ENCODE results near the gene GABRG3.
A peak's percentile ranks its signal among the peaks of the same experiment; 100 is the strongest.

GABRG3 gene

GRCh38 chr15:27579738-27580137 is 608.8 kb downstream of the GABRG3 start:
- ATAC-seq (ENCODE audit: low read depth) = no peak
- TF ChIP-seq CTCF (IDR thresholded peaks at IDR 0.05; ENCODE audit: poor library complexity, severe bottlenecking) = no peak
- peaks cover 19% of the 10 kb centered on the region for H3K27me3 ChIP-seq (ENCODE audit: insufficient read depth, poor library complexity, severe bottlenecking)
- H3K9me3 ChIP-seq (ENCODE audit: severe bottlenecking) = no peaks in the 10 kb centered on the region
- H3K4me3 ChIP-seq (ENCODE audit: severe bottlenecking) = no peak overlapping the region
- DNase-seq (ENCODE audit: low spot score) = no peak
- H3K27ac ChIP-seq (ENCODE audit: poor library complexity, severe bottlenecking) = no peak overlapping the region
- no peaks in the 10 kb centered on the region for H3K36me3 ChIP-seq (ENCODE audit: low read depth)
- no peaks in the 10 kb centered on the region for H3K4me1 ChIP-seq (ENCODE audit: insufficient read depth, poor library complexity, severe bottlenecking)

GRCh38 chr15:27582726-27583410 is 611.9 kb downstream of the GABRG3 start:
- TF ChIP-seq CTCF (IDR thresholded peaks at IDR 0.05; ENCODE audit: poor library complexity, severe bottlenecking) = no peak
- Histone ChIP-seq H3K9me3 (ENCODE audit: severe bottlenecking) (no peaks in the 10 kb centered on the region), H3K27me3 (ENCODE audit: insufficient read depth, poor library complexity, severe bottlenecking) (peaks cover 17% of the 10 kb centered on the region), H3K27ac (ENCODE audit: poor library complexity, severe bottlenecking) (no peak overlapping the region), H3K4me1 (ENCODE audit: insufficient read depth, poor library complexity, severe bottlenecking) (no peaks in the 10 kb centered on the region), H3K4me3 (ENCODE audit: severe bottlenecking) (no peak overlapping the region), H3K36me3 (ENCODE audit: low read depth) (no peaks in the 10 kb centered on the region)
- DNase-seq (ENCODE audit: low spot score) (no peak), ATAC-seq (ENCODE audit: low read depth) (no peak)

- peaks cover 17% of the 10 kb centered on the region for H3K27me3 ChIP-seq (ENCODE audit: insufficient read depth, poor library complexity, severe bottlenecking)
- H3K27ac ChIP-seq (ENCODE audit: poor library complexity, severe bottlenecking) = no peak overlapping the region
- H3K4me1 ChIP-seq (ENCODE audit: insufficient read depth, poor library complexity, severe bottlenecking) = no peaks in the 10 kb centered on the region
- no peak for ATAC-seq (ENCODE audit: low read depth)
- H3K36me3 ChIP-seq (ENCODE audit: low read depth) = no peaks in the 10 kb centered on the region
- DNase-seq (ENCODE audit: low spot score) = no peak
- no peak for TF ChIP-seq CTCF (IDR thresholded peaks at IDR 0.05; ENCODE audit: poor library complexity, severe bottlenecking)
- H3K9me3 ChIP-seq (ENCODE audit: severe bottlenecking) = no peaks in the 10 kb centered on the region
- H3K4me3 ChIP-seq (ENCODE audit: severe bottlenecking) = no peak overlapping the region
Observed at GRCh38 chr15:27583651-27584050, 612.7 kb downstream of the GABRG3 start.

GRCh38 chr15:27585041-27585640 is 614.2 kb downstream of the GABRG3 start:
- Histone ChIP-seq H3K4me3 (ENCODE audit: severe bottlenecking) (no peak overlapping the region), H3K4me1 (ENCODE audit: insufficient read depth, poor library complexity, severe bottlenecking) (no peaks in the 10 kb centered on the region), H3K27me3 (ENCODE audit: insufficient read depth, poor library complexity, severe bottlenecking) (peaks cover 20% of the 10 kb centered on the region), H3K27ac (ENCODE audit: poor library complexity, severe bottlenecking) (no peak overlapping the region), H3K9me3 (ENCODE audit: severe bottlenecking) (no peaks in the 10 kb centered on the region), H3K36me3 (ENCODE audit: low read depth) (no peaks in the 10 kb centered on the region)
- ATAC-seq (ENCODE audit: low read depth) (no peak), DNase-seq (ENCODE audit: low spot score) (no peak)
- no peak for TF ChIP-seq CTCF (IDR thresholded peaks at IDR 0.05; ENCODE audit: poor library complexity, severe bottlenecking)

GRCh38 chr15:27587810-27588209 is 616.8 kb downstream of the GABRG3 start:
- Histone ChIP-seq H3K4me3 (ENCODE audit: severe bottlenecking) (no peak overlapping the region), H3K27ac (ENCODE audit: poor library complexity, severe bottlenecking) (no peak overlapping the region), H3K36me3 (ENCODE audit: low read depth) (no peaks in the 10 kb centered on the region), H3K9me3 (ENCODE audit: severe bottlenecking) (no peaks in the 10 kb centered on the region), H3K27me3 (ENCODE audit: insufficient read depth, poor library complexity, severe bottlenecking) (peaks cover 20% of the 10 kb centered on the region), H3K4me1 (ENCODE audit: insufficient read depth, poor library complexity, severe bottlenecking) (no peaks in the 10 kb centered on the region)
- DNase-seq (ENCODE audit: low spot score) = no peak
- TF ChIP-seq CTCF (IDR thresholded peaks at IDR 0.05; ENCODE audit: poor library complexity, severe bottlenecking) = no peak
- ATAC-seq (ENCODE audit: low read depth) = peak; percentile 82

Data from RWPE2 (cell line).